ENCODE data around the gene PPEF1.

- TF ChIP-seq, protein P1, sequence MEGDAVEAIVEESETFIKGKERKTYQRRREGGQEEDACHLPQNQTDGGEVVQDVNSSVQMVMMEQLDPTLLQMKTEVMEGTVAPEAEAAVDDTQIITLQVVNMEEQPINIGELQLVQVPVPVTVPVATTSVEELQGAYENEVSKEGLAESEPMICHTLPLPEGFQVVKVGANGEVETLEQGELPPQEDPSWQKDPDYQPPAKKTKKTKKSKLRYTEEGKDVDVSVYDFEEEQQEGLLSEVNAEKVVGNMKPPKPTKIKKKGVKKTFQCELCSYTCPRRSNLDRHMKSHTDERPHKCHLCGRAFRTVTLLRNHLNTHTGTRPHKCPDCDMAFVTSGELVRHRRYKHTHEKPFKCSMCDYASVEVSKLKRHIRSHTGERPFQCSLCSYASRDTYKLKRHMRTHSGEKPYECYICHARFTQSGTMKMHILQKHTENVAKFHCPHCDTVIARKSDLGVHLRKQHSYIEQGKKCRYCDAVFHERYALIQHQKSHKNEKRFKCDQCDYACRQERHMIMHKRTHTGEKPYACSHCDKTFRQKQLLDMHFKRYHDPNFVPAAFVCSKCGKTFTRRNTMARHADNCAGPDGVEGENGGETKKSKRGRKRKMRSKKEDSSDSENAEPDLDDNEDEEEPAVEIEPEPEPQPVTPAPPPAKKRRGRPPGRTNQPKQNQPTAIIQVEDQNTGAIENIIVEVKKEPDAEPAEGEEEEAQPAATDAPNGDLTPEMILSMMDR (IDR thresholded peaks at IDR 0.05): no peak
- no peak for TF ChIP-seq POLR2A (IDR thresholded peaks at IDR 0.05)
Observed at GRCh38 chrX:18681996-18682395, 25.4 kb upstream of the PPEF1 start.
